ENCODE data around the gene ERC2. TPM values are rescaled to one million over a fixed set of nuclear protein-coding genes. Genes with fewer than 3 reads are reported as not detected.
A peak's percentile ranks its signal among the peaks of the same experiment; 100 is the strongest.

ERC2 gene
- polyA plus RNA-seq, 3 donors = not detected

DNA sequence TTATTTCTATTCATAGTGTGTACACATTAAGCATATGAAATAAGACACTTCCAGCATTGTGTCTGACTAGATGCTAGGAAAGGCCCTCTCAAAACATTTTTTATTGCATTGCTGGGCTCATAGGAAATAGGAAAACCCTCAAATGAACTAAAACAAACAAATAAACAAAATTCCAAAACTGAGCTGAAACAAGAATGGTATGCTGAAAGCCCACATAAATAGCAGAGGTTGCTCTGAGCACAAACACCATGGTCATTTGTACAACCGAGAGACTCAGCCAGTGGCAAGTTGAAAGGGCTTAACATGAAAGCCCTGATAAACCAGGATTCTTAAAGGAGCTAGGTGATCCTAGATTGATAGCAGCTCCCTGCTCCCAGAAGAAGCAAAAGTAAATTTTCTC lies 671.2 kb downstream of the ERC2 start:
- Histone ChIP-seq H3K4me1 (ENCODE audit: control insufficient read depth in 1 of 2, insufficient read depth in 2 of 2, low read length in 2 of 2) (no peaks in the 10 kb centered on the region), H3K4me3 (replicated peaks in 1 of 3; ENCODE audit: low read depth in 2 of 3, low read length in 3 of 3) (no peak overlapping the region), H2AFZ (ENCODE audit: insufficient read depth, low read depth, low read length, poor library complexity, severe bottlenecking) (no peak overlapping the region), H3K9ac (ENCODE audit: insufficient read depth, low read length, poor library complexity, severe bottlenecking) (no peak overlapping the region), H3K27ac (ENCODE audit: low read depth in 1 of 2, low read length in 2 of 2) (no peak overlapping the region), H3K27me3 (ENCODE audit: control insufficient read depth in 2 of 2, insufficient read depth in 2 of 2, low read length in 2 of 2) (no peaks in the 10 kb centered on the region), H3K4me2 (replicated peaks; ENCODE audit: extremely low read depth, low read length, poor library complexity, severe bottlenecking) (no peak overlapping the region), H4K20me1 (ENCODE audit: insufficient read depth, low read length) (no peaks in the 10 kb centered on the region), H3K79me2 (ENCODE audit: insufficient read depth, low read length) (no peaks in the 10 kb centered on the region), H3K36me3 (replicated peaks in 1 of 2; ENCODE audit: control insufficient read depth in 1 of 2, insufficient read depth in 2 of 2, low read length in 2 of 2) (no peaks in the 10 kb centered on the region), H3K9me3 (replicated peaks in 1 of 2; ENCODE audit: control insufficient read depth in 1 of 2, insufficient read depth in 1 of 2, low read length in 2 of 2) (no peaks in the 10 kb centered on the region)
- H3K4me1 Mint-ChIP-seq = no peaks in the 10 kb centered on the region
- no peak overlapping the region for H3K27ac Mint-ChIP-seq
- intact Hi-C loops (cut with micrococcal nuclease) = no loop called here
- no peak for DNase-seq
- H3K36me3 Mint-ChIP-seq = no peaks in the 10 kb centered on the region
- TF ChIP-seq, protein P1, sequence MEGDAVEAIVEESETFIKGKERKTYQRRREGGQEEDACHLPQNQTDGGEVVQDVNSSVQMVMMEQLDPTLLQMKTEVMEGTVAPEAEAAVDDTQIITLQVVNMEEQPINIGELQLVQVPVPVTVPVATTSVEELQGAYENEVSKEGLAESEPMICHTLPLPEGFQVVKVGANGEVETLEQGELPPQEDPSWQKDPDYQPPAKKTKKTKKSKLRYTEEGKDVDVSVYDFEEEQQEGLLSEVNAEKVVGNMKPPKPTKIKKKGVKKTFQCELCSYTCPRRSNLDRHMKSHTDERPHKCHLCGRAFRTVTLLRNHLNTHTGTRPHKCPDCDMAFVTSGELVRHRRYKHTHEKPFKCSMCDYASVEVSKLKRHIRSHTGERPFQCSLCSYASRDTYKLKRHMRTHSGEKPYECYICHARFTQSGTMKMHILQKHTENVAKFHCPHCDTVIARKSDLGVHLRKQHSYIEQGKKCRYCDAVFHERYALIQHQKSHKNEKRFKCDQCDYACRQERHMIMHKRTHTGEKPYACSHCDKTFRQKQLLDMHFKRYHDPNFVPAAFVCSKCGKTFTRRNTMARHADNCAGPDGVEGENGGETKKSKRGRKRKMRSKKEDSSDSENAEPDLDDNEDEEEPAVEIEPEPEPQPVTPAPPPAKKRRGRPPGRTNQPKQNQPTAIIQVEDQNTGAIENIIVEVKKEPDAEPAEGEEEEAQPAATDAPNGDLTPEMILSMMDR (IDR thresholded peaks at IDR 0.05) = no peak
- peaks cover 0 to 6% (median 3%) of the 10 kb centered on the region in 7 donors for H3K9me3 Mint-ChIP-seq
- WGBS (ENCODE audit: insufficient coverage) = 80% methylated on average over 1 of the region's 1 CpG
- H3K27me3 Mint-ChIP-seq (ENCODE audit: low read depth in 3 of 3) = peaks cover 0 to 2% (median 1%) of the 10 kb centered on the region in 3 donors
- no peak overlapping the region for H3K4me3 Mint-ChIP-seq

DNA sequence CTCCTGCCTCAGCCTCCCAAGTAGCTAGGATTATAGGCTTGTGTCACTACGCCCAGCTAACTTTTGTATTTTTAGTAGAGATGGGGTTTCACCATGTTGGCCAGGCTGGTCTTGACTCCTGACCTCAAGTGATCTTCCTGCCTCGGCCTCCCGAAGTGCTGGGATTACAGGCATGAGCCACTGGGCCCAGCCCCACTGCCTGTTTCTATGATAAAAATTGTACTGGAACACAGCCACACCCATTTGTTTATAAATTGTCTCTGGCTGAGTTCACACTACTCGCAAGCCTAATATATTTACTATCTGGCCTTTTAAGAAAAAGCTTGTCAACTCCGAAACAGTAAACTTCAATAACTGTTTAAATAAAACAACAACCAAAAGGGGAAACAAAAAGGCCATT lies 671.7 kb downstream of the ERC2 start:
- no peaks in the 10 kb centered on the region for H3K36me3 ChIP-seq (replicated peaks in 1 of 2; ENCODE audit: control insufficient read depth in 1 of 2, insufficient read depth in 2 of 2, low read length in 2 of 2)
- Mint-ChIP-seq H3K27me3 (ENCODE audit: low read depth in 3 of 3) (peaks cover 0 to 2% (median 1%) of the 10 kb centered on the region in 3 donors), H3K36me3 (no peaks in the 10 kb centered on the region), H3K4me3 (no peak overlapping the region), H3K9me3 (peaks cover 0 to 6% (median 3%) of the 10 kb centered on the region in 7 donors), H3K4me1 (no peaks in the 10 kb centered on the region), H3K27ac (peak overlapping the region in 1 of 7 donors; percentile 37)
- no peak for DNase-seq
- no peak overlapping the region for H3K4me2 ChIP-seq (replicated peaks; ENCODE audit: extremely low read depth, low read length, poor library complexity, severe bottlenecking)
- no peak overlapping the region for H3K27ac ChIP-seq (ENCODE audit: low read depth in 1 of 2, low read length in 2 of 2)
- H3K4me1 ChIP-seq (ENCODE audit: control insufficient read depth in 1 of 2, insufficient read depth in 2 of 2, low read length in 2 of 2) = no peaks in the 10 kb centered on the region
- no peaks in the 10 kb centered on the region for H4K20me1 ChIP-seq (ENCODE audit: insufficient read depth, low read length)
- no peaks in the 10 kb centered on the region for H3K79me2 ChIP-seq (ENCODE audit: insufficient read depth, low read length)
- no peaks in the 10 kb centered on the region for H3K27me3 ChIP-seq (ENCODE audit: control insufficient read depth in 2 of 2, insufficient read depth in 2 of 2, low read length in 2 of 2)
- no peak overlapping the region for H3K9ac ChIP-seq (ENCODE audit: insufficient read depth, low read length, poor library complexity, severe bottlenecking)
- no peaks in the 10 kb centered on the region for H3K9me3 ChIP-seq (replicated peaks in 1 of 2; ENCODE audit: control insufficient read depth in 1 of 2, insufficient read depth in 1 of 2, low read length in 2 of 2)
- TF ChIP-seq, protein P1 (IDR thresholded peaks at IDR 0.05) = no peak
- intact Hi-C loops (cut with micrococcal nuclease) = no loop called here
- H3K4me3 ChIP-seq (replicated peaks in 1 of 3; ENCODE audit: low read depth in 2 of 3, low read length in 3 of 3) = no peak overlapping the region
- WGBS (ENCODE audit: insufficient coverage) = 100% methylated on average over 1 of the region's 5 CpGs
- no peak overlapping the region for H2AFZ ChIP-seq (ENCODE audit: insufficient read depth, low read depth, low read length, poor library complexity, severe bottlenecking)

Data from CD14-positive monocyte (primary cell).